GM10847 (cell line): ENCODE data around the gene MSL1.

Experiments used
- POLR2A ChIP-seq: IDR thresholded peaks from 2 replicates; pipeline ENCODE4 v1.6.1; 2011; ENCODE audit not compliant: insufficient read length; ENCODE audit errors: extremely low read depth

The MSL1 gene, protein sequence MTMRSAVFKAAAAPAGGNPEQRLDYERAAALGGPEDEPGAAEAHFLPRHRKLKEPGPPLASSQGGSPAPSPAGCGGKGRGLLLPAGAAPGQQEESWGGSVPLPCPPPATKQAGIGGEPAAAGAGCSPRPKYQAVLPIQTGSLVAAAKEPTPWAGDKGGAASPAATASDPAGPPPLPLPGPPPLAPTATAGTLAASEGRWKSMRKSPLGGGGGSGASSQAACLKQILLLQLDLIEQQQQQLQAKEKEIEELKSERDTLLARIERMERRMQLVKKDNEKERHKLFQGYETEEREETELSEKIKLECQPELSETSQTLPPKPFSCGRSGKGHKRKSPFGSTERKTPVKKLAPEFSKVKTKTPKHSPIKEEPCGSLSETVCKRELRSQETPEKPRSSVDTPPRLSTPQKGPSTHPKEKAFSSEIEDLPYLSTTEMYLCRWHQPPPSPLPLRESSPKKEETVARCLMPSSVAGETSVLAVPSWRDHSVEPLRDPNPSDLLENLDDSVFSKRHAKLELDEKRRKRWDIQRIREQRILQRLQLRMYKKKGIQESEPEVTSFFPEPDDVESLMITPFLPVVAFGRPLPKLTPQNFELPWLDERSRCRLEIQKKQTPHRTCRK

GRCh38 chr17:40121181-40122135 lies at the start of gene MSL1:
Gene MSL1, plus strand, starts transcription at chr17:40121971. Its CDS starts 642 bp downstream, at chr17:40122613.
- TF ChIP-seq POLR2A, result peak; percentile 39

GRCh38 chr17:40072040-40072734 lies 49.6 kb upstream of the MSL1 start:
- TF ChIP-seq POLR2A, result no peak

DNA sequence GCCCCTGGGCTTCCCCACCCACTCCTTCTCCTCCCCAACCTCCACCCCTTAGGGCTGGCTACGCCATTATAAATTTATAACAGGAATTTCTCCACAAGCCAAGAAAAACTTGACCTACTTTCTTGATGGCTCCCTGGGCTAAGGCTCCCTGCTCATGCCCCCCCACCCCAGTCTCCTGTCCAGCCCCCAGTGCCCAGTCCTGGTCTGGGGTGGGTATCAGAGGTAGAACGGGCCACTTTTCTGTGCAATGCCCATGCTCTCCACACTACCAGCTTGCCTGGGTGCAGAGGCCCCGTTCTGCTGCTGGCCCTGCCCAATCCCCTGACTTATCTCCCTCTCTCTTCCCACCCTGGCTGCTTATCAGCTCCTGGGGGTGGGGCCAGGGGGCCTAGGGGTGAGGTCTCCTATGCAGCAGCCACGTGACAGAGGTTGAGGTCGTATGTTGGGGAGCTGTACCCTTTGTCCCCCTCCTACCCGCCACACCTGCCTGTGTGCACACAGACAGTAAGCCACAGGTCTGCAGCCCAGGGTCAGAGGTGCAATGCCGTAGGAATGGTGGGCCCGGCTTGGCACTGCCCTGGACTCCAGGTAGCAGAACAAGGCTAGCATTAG lies 48.9 kb upstream of the MSL1 start:
- TF ChIP-seq POLR2A, result no peak

DNA sequence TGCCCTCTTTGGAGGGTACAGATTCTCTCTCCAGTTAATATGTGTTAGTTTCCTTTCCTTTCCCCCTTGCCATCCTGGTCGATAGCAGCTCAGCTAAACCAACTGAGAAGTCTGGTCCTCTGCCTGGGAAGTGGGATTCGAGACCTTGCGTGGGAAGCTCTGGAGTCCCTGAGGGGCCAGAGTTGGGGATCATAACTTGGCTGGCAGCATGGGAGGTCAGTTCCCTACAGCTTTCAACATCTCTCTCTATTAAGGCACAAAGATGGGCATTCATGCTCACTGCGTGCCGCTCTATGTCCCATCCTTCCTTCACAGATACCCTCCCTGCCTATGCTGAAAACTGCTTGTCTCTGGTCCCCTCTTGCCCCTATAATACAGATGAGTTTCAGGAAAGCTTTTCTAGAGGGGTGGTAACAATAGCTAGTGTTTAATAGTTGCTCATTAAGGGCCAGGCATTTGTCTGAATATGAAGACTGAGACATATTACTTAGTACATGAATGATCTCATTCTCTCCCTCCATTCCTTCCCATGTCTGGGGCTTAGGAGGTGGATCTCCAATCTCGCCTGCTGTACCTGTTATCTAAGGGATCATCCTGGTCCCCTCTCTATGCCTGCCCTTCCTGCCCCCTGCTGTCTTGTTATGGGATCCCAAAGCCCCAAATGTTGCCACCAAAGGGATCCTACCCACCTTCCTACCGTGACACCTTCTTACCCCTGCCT lies 48.2 kb upstream of the MSL1 start:
- TF ChIP-seq POLR2A, result no peak

GRCh38 chr17:40074175-40074512 lies 47.6 kb upstream of the MSL1 start:
- no peak for TF ChIP-seq POLR2A

DNA sequence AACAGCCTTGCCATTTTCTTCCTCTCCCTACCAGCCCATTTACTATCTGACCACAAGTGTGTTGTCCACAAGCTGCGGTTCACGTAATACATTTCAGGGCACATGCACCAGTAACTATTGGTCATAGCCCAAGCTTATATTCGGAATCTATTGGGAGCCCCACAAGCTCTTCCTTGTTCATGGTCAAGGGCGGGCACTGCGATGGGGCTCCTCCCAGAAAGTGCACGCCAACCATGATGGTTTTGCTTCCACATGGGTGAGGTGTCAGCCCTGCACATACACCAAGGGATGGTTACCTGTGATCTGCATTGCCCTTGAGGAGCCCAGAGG lies 46.9 kb upstream of the MSL1 start:
- no peak for TF ChIP-seq POLR2A

- TF ChIP-seq POLR2A, result no peak
Measured at GRCh38 chr17:40075201-40075941, 46.4 kb upstream of the MSL1 start.

DNA sequence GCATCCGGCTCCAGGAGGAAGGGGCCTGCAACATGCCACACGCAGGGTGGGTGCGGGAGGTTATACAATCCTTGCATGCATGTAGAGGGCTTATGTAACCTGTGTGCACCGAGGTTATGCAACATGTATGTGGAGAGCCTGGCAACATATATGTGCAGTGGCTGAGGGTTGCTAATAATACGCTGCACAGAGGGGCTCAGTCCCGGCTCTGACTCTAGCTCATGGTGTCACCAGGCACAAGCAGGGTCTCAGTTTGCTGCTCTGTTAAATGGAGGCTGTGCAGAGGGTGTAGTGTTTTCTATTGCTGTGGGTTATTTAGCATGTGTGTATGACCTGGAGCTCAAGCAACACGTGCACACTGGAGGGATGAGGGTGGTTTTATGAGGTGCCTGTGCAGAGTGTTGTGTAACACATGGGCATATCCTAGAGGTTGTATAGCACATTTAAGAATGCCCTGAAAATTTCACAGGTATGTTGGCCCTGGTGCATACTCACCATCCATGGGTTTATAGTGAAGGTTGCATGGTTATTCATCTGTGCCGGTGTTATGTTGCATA lies 45.8 kb upstream of the MSL1 start:
- no peak for TF ChIP-seq POLR2A

- no peak for TF ChIP-seq POLR2A
Measured at GRCh38 chr17:40076591-40076990, 45.2 kb upstream of the MSL1 start.

- TF ChIP-seq POLR2A, result no peak
Measured at GRCh38 chr17:40079545-40079944, 42.2 kb upstream of the MSL1 start.

- no peak for TF ChIP-seq POLR2A
Measured at GRCh38 chr17:40084477-40084876, 37.3 kb upstream of the MSL1 start.

- TF ChIP-seq POLR2A, result no peak
Measured at GRCh38 chr17:40086150-40087044, 35.4 kb upstream of the MSL1 start.
